Smooth muscle cell of trachea (primary cell): ENCODE data around the gene CRB2. TPM values are rescaled to one million over a fixed set of nuclear protein-coding genes. Genes with fewer than 3 reads are reported as not detected.

Experiments used
- total RNA-seq: library from RNA; depleted of rRNA; stranded (reverse); fragments of >200 nt; gene quantifications from 2 replicates; pipeline ENCODE4 v1.2.1, GENCODE V29; 2014

Gene CRB2
- not detected in 2 replicates for total RNA-seq

DNA sequence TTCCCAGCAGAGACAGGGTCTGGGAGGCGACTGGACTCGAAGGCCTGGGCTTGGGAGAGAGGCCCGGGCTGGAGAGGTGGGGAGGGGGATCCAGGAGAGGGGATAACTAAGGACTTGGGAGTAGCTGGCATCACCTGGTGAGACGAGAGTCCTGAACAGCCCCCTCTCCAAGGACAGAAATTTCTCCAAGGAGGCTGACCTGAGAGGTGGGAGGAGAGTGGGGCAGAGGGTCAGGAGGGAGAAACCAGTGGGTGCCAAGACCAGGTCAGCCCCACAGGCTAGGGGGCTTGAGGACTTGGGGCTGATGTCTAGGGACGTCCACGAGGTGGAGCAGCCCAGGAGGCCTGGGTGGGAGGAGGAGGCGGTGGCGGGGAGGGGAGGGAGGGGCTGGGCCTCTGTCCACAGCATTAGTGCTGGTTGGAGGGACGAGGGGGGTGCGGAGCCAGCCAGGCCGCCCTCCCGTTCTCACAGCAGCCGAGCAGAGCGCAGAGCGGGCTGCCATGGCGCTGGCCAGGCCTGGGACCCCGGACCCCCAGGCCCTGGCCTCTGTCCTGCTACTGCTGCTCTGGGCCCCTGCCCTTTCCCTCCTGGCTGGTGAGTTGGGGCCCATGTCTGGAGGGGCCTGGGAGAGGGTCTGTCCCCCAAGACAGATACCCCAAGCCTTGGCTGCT, at the start of gene CRB2:
TSS of gene CRB2 (plus strand) at position 437 of the 671 bp plus-strand sequence. CDS start at position 501, 64 bp downstream.

Other genes with a start within 250 kb of the CRB2 start
- gene STRBP, start 87.6 kb upstream of the CRB2 start, total RNA-seq = 3.5 and 5.2 TPM in 2 replicates